KBM-7 (cell line): Measurements from ENCODE around the gene RASGRF1.
"Not testable (repeated sequence)": the region's sequence is repeated elsewhere in the genome, so short reads cannot be mapped to it uniquely, and the experiment has no call there.

ENCODE experiments used
- DNase-seq: peaks from one replicate; pipeline ENCODE4 v3.0.0-alpha.2; 2015
- in situ Hi-C: fragments of 300-500 bp; cut with MboI; formaldehyde crosslinking; loops from 2 replicates; pipeline ENCODE4 v1.14.3; 2020; ENCODE audit warnings: low sequenced_read_pairs, low pct_unique_long_range_greater_than_20kb, mixed read lengths

The RASGRF1 gene

DNA sequence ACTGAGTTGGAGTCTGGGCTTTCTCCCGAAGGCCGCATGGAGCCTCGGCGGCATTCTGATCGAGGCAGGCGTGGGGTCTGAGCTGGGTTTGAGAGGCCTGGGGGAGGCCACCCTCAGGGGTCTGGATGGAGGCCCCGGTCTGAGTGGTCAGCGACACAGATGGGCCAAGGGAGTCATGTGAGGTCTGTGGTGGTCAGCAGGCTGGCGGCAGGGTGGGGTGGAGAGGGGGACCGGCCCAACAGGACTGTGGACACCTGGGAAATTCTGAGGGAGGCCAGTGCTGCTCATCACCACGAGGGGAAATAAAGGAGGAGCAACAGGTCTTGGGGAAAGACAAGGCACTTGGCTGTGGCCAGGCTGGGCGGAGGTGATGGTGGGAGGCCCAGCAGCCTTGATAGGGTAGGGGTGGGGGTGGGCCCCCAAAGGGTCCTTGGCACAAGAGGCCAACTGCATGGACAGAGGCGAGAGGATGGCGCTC is 161.9 kb downstream of the RASGRF1 start:
- in situ Hi-C loops: no loop called here
- no peak for DNase-seq

DNA sequence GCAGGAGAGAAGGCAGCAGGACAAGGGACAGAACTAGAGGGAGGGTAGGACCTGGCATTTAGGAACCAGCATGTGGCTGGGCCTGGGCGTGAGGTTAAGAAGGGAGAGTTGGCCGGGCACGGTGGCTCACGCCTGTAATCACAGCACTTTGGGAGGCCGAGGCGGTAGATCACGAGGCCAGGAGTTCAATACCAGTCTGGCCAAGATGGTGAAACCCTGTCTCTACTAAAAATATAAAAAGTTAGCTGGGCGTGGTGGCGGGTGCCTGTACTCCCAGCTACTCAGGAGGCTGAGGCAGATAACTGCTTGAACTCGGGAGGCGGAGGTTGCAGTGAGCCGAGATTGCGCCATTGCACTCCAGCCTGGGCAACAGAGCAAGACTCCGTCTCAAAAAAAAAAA is 162.4 kb downstream of the RASGRF1 start:
- DNase-seq, in situ Hi-C loops: not testable (repeated sequence)

GRCh38 chr15:78927077-78927790 is 163.3 kb downstream of the RASGRF1 start:
- in situ Hi-C loops: no loop called here
- peak; percentile 41 for DNase-seq

GRCh38 chr15:78925956-78926743 is 164.4 kb downstream of the RASGRF1 start:
- in situ Hi-C loops: no loop called here

GRCh38 chr15:78925076-78925624 is 165.4 kb downstream of the RASGRF1 start:
- no peak for DNase-seq
- in situ Hi-C loops: no loop called here

More at GRCh38 chr15:78925956-78926743, 164.4 kb downstream of the RASGRF1 start:
- DNase-seq: no peak

DNA sequence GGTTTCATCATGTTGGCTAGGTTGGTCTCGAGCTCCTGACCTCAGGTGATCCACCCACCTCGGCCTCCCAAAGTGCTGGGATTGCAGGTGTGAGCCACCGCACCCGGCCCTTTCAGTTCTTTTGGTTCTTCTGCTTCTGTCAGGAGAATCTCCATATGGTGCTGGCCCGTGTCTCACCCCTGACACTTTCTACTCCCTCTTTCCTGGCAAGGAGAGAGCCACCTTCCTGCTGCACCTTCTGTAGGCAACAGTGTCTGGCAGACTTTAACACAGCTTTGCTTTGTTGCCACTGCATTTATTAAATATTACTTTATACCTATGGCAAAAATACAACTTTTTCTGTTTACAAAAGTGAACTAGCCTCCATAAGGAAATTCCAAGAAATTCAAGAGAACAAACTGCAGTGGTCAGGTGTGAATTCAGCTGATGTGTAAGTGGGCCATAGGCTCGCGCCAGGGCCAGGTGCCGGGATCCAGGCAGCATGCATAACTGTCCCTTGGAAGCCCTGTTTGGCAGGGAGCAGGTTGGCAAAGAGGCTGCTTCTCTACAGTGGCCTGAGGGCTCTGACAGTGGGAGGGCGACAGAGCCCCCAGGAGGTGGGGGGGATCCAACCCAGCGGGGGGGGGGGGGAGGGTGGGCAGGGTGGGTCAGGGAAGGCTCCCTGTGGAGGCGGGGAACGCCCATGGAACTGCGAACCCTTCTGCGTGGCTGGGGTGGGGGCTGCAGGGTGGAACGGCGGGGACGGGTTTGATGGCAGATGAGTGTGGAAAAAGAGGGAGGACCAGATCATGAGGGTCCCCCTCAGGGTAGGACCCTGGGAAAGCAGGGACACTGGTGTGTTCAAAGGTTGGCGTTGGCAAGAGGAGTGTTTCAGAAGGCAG is 166.9 kb downstream of the RASGRF1 start:
- in situ Hi-C loops: loop anchor here (25.0 kb wide), 1 partner anchor 264 kb away; no protein-coding TSS in a partner anchor

GRCh38 chr15:78923015-78923414 is 167.6 kb downstream of the RASGRF1 start:
- no peak for DNase-seq
- in situ Hi-C loops: loop anchor here (25.0 kb wide), 1 partner anchor 264 kb away; no protein-coding TSS in a partner anchor

More for the DNA sequence above, 166.9 kb downstream of the RASGRF1 start:
- no peak for DNase-seq

DNA sequence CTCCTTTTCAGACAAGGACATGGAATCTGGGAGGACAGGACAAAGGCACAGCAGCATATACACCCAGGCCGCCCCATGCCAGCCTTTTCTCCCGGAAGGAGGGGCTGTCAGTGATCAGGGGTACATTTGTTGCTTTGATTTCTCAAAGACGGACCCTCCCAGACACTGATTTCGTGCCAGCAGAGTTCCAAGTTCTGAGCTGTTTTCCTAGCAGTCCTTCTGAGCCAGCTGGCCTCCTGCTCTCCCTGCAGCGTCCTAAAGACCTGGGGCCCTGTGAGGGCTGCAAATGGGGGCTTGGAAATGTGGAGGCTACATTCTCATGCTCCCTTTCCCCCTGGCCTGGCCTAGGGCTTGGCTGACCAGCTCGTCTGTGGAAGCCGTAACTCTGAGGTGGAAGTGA is 168.1 kb downstream of the RASGRF1 start:
- in situ Hi-C loops: loop anchor here (25.0 kb wide), 1 partner anchor 265 kb away; no protein-coding TSS in a partner anchor
- DNase-seq: no peak

GRCh38 chr15:78921940-78922339 is 168.6 kb downstream of the RASGRF1 start:
- no peak for DNase-seq
- in situ Hi-C loops: loop anchor here (25.0 kb wide), 1 partner anchor 265 kb away; no protein-coding TSS in a partner anchor

DNA sequence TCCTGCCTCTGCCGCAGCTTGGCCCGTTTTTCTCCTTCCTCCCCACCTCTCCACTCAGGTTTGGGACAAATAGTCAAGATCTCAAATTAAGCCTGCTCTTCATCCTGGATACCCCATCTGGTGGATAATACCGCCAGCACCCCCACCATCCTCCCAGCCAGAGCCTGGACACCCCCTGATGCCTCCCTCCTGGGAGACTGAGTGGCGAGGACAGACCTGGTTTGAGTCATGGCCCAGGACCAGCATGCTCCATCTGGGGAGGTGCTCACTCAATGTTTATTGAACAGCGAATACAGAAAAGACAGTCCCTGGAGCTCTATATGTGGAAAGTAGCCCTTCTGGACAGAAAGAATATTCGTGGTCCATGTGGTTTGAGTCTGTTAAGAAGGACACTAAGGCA is 169.1 kb downstream of the RASGRF1 start:
- in situ Hi-C loops: loop anchor here (25.0 kb wide), 1 partner anchor 266 kb away; no protein-coding TSS in a partner anchor
- DNase-seq: no peak

DNA sequence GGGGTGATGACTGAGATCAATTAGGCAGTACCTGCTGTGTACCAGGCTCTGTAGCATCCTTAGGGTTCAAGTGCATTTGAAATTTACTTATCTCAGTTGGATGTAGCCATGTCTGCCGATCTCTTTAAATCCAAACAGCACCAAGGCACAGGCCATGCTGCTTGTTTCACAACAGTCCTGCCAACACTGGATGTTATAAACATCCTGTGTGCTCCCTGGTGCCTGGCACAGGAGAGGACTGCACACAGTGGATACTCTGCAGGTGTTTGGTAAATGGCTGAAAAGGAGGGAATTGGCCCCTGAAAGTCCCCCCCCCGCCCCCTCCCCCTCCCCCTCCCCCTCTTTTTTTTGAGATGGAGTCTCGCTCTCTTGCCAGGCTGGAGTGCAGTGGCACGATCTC is 172.7 kb downstream of the RASGRF1 start:
- DNase-seq: no peak
- in situ Hi-C loops: loop anchor here (25.0 kb wide), 1 partner anchor 269 kb away; no protein-coding TSS in a partner anchor

- DNase-seq: no peak
- in situ Hi-C loops: loop anchor here (25.0 kb wide), 1 partner anchor 271 kb away; no protein-coding TSS in a partner anchor
These were observed 174.5 kb downstream of the RASGRF1 start for GRCh38 chr15:78916088-78916487.

- in situ Hi-C loops: loop anchor here (25.0 kb wide), 1 partner anchor 272 kb away; no protein-coding TSS in a partner anchor
These were observed 175.1 kb downstream of the RASGRF1 start for GRCh38 chr15:78915341-78916087.

GRCh38 chr15:78914027-78914764 is 176.4 kb downstream of the RASGRF1 start:
- in situ Hi-C loops: loop anchor here (25.0 kb wide), 1 partner anchor 273 kb away; no protein-coding TSS in a partner anchor
- peak; percentile 49 for DNase-seq

More at GRCh38 chr15:78915341-78916087, 175.1 kb downstream of the RASGRF1 start:
- peak; percentile 90 for DNase-seq

- in situ Hi-C loops: loop anchor here (25.0 kb wide), 1 partner anchor 274 kb away; no protein-coding TSS in a partner anchor
These were observed 177.6 kb downstream of the RASGRF1 start for GRCh38 chr15:78913012-78913411.

DNA sequence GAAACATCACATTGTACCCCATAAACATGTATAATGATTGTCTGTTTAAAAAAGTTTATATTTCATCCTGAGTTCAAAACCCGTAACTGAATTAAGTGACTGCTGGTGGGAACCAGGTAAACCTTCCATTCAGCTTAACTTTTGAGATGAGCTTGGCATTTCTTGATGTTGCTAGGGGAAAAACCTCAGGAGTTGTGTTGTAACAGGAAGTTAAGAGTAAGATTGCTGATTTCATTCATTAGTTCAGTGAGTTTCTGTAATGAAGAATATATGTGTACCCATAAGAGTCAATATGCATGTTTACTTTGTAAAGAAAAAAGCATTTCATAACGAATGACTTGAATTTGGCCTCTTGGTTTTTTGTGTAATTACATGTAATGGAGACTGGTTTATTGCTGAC is 178.3 kb downstream of the RASGRF1 start:
- in situ Hi-C loops: loop anchor here (25.0 kb wide), 1 partner anchor 275 kb away; no protein-coding TSS in a partner anchor
- DNase-seq: no peak

More at GRCh38 chr15:78913012-78913411, 177.6 kb downstream of the RASGRF1 start:
- DNase-seq: no peak

- no peak for DNase-seq
- in situ Hi-C loops: loop anchor here (25.0 kb wide), 1 partner anchor 277 kb away; no protein-coding TSS in a partner anchor
These were observed 180.3 kb downstream of the RASGRF1 start for GRCh38 chr15:78910271-78910670.
